ENCODE measurements around the gene HSD17B7. TPM values are rescaled to one million over a fixed set of nuclear protein-coding genes. Genes with fewer than 3 reads are reported as not detected.

The HSD17B7 gene
- total and polyA plus RNA-seq, 2 donors (not counting 1 experiment from before 2014, with no cell fraction given) = 19.8 to 50.4 TPM

GRCh38 chr1:162756523-162756922 lies 34.0 kb upstream of the HSD17B7 start:
- no peaks in the 10 kb centered on the region for H4K20me1 ChIP-seq (ENCODE audit: control insufficient read depth, extremely low read depth, insufficient read depth, low read length)
- TF ChIP-seq EZH2 (IDR thresholded peaks at IDR 0.05; ENCODE audit: low read length, missing control alignments) = no peak
- no peak for TF ChIP-seq CTCF (conservative IDR thresholded peaks at IDR 0.05 in 1 of 2, IDR thresholded peaks at IDR 0.05 in 1 of 2; ENCODE audit: low read depth in 1 of 2, low read length in 2 of 2)
- DNase-seq (ENCODE audit: low read depth in 2 of 2) = peak in 1 of 2 donors; percentile 43
- H3K27me3 ChIP-seq (ENCODE audit: control insufficient read depth, insufficient read depth, low read length) = no peaks in the 10 kb centered on the region
- peaks cover 25% of the 10 kb centered on the region for H3K36me3 ChIP-seq (ENCODE audit: control insufficient read depth, insufficient read depth, low read length)
- H3K4me3 ChIP-seq (replicated peaks in 1 of 4; ENCODE audit: control extremely low read depth in 1 of 4, insufficient read depth in 1 of 4, low read depth in 3 of 4, low read length in 4 of 4) = no peak overlapping the region
- no peaks in the 10 kb centered on the region for H3K9me3 ChIP-seq (ENCODE audit: control insufficient read depth, insufficient read depth, low read depth, low read length)
- no peak overlapping the region for H3K27ac ChIP-seq (ENCODE audit: insufficient read depth, low read length)
- H3K4me1 ChIP-seq (ENCODE audit: control insufficient read depth, extremely low read depth, insufficient read depth, low read length) = peaks cover 5% of the 10 kb centered on the region
- peaks cover 3% of the 10 kb centered on the region for H3K79me2 ChIP-seq (ENCODE audit: control insufficient read depth, insufficient read depth, low read length)
- H3K9ac ChIP-seq (ENCODE audit: insufficient read depth, low read length) = no peak overlapping the region
- H2AFZ ChIP-seq (ENCODE audit: low read length) = no peak overlapping the region
- H3K4me2 ChIP-seq (ENCODE audit: extremely low read depth, insufficient read depth, low read length) = no peak overlapping the region

DNA sequence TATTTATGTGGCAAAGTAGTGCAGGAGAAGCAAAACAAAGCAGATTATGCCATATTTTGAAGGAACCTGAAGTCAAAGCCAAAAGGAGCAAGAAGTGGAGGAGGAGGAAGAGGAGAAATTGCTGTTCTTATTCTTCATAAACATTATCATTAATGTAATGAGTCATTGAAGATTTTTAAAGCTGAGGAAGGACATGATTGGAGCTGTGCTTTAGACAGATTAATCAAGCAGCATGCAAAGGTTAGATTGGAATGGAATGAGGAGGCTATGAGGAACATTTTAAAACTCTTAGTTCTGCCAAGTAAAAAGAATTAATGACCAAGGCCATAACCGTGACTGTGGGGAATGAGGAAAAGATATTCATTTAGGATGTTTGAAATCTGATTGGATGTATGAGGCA lies 33.0 kb upstream of the HSD17B7 start:
- Histone ChIP-seq H4K20me1 (ENCODE audit: control insufficient read depth, extremely low read depth, insufficient read depth, low read length) (no peaks in the 10 kb centered on the region), H3K27me3 (ENCODE audit: control insufficient read depth, insufficient read depth, low read length) (no peaks in the 10 kb centered on the region), H3K4me2 (ENCODE audit: extremely low read depth, insufficient read depth, low read length) (no peak overlapping the region), H3K4me3 (replicated peaks in 1 of 4; ENCODE audit: control extremely low read depth in 1 of 4, insufficient read depth in 1 of 4, low read depth in 3 of 4, low read length in 4 of 4) (no peak overlapping the region), H2AFZ (ENCODE audit: low read length) (no peak overlapping the region), H3K4me1 (ENCODE audit: control insufficient read depth, extremely low read depth, insufficient read depth, low read length) (peaks cover 5% of the 10 kb centered on the region), H3K9ac (ENCODE audit: insufficient read depth, low read length) (no peak overlapping the region), H3K27ac (ENCODE audit: insufficient read depth, low read length) (no peak overlapping the region), H3K79me2 (ENCODE audit: control insufficient read depth, insufficient read depth, low read length) (peaks cover 3% of the 10 kb centered on the region), H3K36me3 (ENCODE audit: control insufficient read depth, insufficient read depth, low read length) (peaks cover 25% of the 10 kb centered on the region), H3K9me3 (ENCODE audit: control insufficient read depth, insufficient read depth, low read depth, low read length) (no peaks in the 10 kb centered on the region)
- DNase-seq (ENCODE audit: low read depth in 2 of 2) = peak in 1 of 2 donors; percentile 75
- no peak for TF ChIP-seq CTCF (conservative IDR thresholded peaks at IDR 0.05 in 1 of 2, IDR thresholded peaks at IDR 0.05 in 1 of 2; ENCODE audit: low read depth in 1 of 2, low read length in 2 of 2)
- TF ChIP-seq EZH2 (IDR thresholded peaks at IDR 0.05; ENCODE audit: low read length, missing control alignments) = no peak

DNA sequence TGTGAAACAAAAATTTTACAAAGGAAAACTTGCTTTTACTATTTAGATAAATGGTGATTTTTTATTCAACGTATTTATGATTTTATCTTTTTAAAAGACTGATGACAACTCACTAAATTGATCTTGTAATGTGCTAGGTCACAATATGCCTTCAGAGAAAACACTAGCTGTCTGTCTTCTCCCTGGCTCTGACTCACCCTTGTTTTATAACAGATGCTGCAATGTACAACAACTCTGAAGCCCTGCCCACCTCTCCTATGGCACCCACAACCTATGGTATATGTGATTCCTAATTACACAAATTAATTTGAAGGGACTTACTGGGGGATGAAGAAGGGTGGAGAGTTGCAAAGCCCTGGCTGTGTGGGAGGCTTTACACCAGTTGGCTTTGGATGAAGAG lies 24.7 kb upstream of the HSD17B7 start:
- H3K36me3 ChIP-seq (ENCODE audit: control insufficient read depth, insufficient read depth, low read length) = peaks cover 14% of the 10 kb centered on the region
- no peak overlapping the region for H3K4me2 ChIP-seq (ENCODE audit: extremely low read depth, insufficient read depth, low read length)
- H3K79me2 ChIP-seq (ENCODE audit: control insufficient read depth, insufficient read depth, low read length) = no peaks in the 10 kb centered on the region
- no peak for TF ChIP-seq EZH2 (IDR thresholded peaks at IDR 0.05; ENCODE audit: low read length, missing control alignments)
- no peak for TF ChIP-seq CTCF (conservative IDR thresholded peaks at IDR 0.05 in 1 of 2, IDR thresholded peaks at IDR 0.05 in 1 of 2; ENCODE audit: low read depth in 1 of 2, low read length in 2 of 2)
- H3K4me1 ChIP-seq (ENCODE audit: control insufficient read depth, extremely low read depth, insufficient read depth, low read length) = no peaks in the 10 kb centered on the region
- H2AFZ ChIP-seq (ENCODE audit: low read length) = no peak overlapping the region
- no peak for DNase-seq (ENCODE audit: low read depth in 2 of 2)
- H3K9ac ChIP-seq (ENCODE audit: insufficient read depth, low read length) = no peak overlapping the region
- no peak overlapping the region for H3K27ac ChIP-seq (ENCODE audit: insufficient read depth, low read length)
- H3K27me3 ChIP-seq (ENCODE audit: control insufficient read depth, insufficient read depth, low read length) = no peaks in the 10 kb centered on the region
- no peaks in the 10 kb centered on the region for H4K20me1 ChIP-seq (ENCODE audit: control insufficient read depth, extremely low read depth, insufficient read depth, low read length)
- H3K9me3 ChIP-seq (ENCODE audit: control insufficient read depth, insufficient read depth, low read depth, low read length) = no peaks in the 10 kb centered on the region
- no peak overlapping the region for H3K4me3 ChIP-seq (replicated peaks in 1 of 4; ENCODE audit: control extremely low read depth in 1 of 4, insufficient read depth in 1 of 4, low read depth in 3 of 4, low read length in 4 of 4)
